Effector CD4-positive, alpha-beta T cell (primary cell): ENCODE results near the gene DUSP23.

ENCODE experiments used
- DNase-seq: peaks from one replicate; pipeline ENCODE4 v3.0.0-alpha.2; 2020

The DUSP23 gene

GRCh38 chr1:159829273-159829634, 48.5 kb downstream of the DUSP23 start:
- DNase-seq: no peak

- no peak for DNase-seq
Observed at GRCh38 chr1:159829822-159830465, 49.2 kb downstream of the DUSP23 start.

- DNase-seq: no peak
Observed at GRCh38 chr1:159830722-159831121, 50.0 kb downstream of the DUSP23 start.

- no peak for DNase-seq
Observed at GRCh38 chr1:159831412-159832141, 50.8 kb downstream of the DUSP23 start.
